ENCODE results near the gene FAIM2.

DNA sequence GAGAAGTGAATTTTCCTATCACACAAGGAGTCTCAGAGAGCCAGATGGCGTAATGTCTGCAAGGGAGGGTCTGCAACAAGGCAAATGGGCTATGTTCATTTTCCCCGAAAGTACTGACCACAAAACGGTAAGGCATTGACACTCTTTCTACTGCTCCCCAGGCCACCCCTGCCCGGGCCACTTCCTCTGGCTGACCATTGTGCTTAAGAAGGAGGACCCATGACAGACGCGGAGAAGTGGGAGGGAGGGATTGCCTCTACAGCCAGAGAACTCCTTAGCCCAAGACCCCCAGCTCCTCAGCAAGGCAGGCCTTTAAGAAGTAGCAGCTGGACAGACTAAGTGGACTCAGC, 76.7 kb downstream of the FAIM2 start:
- TF ChIP-seq CTCF (IDR thresholded peaks at IDR 0.05) = no peak
- TF ChIP-seq POLR2A (IDR thresholded peaks at IDR 0.05) = no peak
